SK-N-SH (cell line): ENCODE data around the gene GDPD4. TPM values are rescaled to one million over a fixed set of nuclear protein-coding genes. Genes with fewer than 3 reads are reported as not detected.
A peak's percentile ranks its signal among the peaks of the same experiment; 100 is the strongest.

ENCODE experiments used
- CTCF ChIA-PET: fragments of 300-600, 350-600 bp; formaldehyde crosslinking; extraction: SDS; loops from one replicate; lab custom pipeline; 2021; lab: Yijun Ruan, JAX
- POLR2A ChIA-PET: fragments of 350-600 bp; sonication (Branson Sonifier 250); formaldehyde crosslinking; extraction: SDS; loops from one replicate; lab custom pipeline; 2020; ENCODE audit warnings: antibody characterized with exemption, inconsistent platforms; lab: Yijun Ruan, JAX
- DNase-seq: peaks from one replicate; pipeline ENCODE4 v3.0.0; 2012
- H2AFZ ChIP-seq: fragments of 200-600 bp; sonication (generic); 2 replicates; pipeline ENCODE4 v1.8.1; 2016; ENCODE audit warnings: antibody characterized with exemption, mild to moderate bottlenecking, low read depth
- H3F3A ChIP-seq: fragments of 200-600 bp; sonication (generic); replicated peaks from 2 replicates; pipeline ENCODE3; 2016; ENCODE audit warnings: antibody characterized with exemption, mild to moderate bottlenecking; ENCODE audit not compliant: insufficient read depth
- H3K27ac ChIP-seq, 2 experiments: fragments of 200-500 bp in 1 of 2; fragments of 200-600 bp in 1 of 2; sonication (Bioruptor generic) in 1 of 2; sonication (generic), shearing (Covaris generic) in 1 of 2; 2 replicates each; pipeline versions ENCODE4 v1.5.1 to v1.6.1; 2014 to 2016; ENCODE audit warnings: low read depth in 2 of 2, inconsistent platforms in 1 of 2, low read length in 1 of 2, mild to moderate bottlenecking in 1 of 2, mixed read lengths in 1 of 2
- H3K27me3 ChIP-seq: fragments of 200-600 bp; sonication (generic), shearing (Covaris generic); 2 replicates; pipeline ENCODE4 v1.6.1; 2016; ENCODE audit warnings: mixed run types; ENCODE audit not compliant: insufficient read depth
- H3K36me3 ChIP-seq, 2 experiments: fragments of 200-500 bp in 1 of 2; fragments of 200-600 bp in 1 of 2; sonication (Bioruptor generic) in 1 of 2; sonication (generic) in 1 of 2; replicated peaks in 1 of 2; 2 replicates each; pipeline versions ENCODE3 to v1.5.1; 2014 to 2016; ENCODE audit warnings: low read length in 1 of 2, mild to moderate bottlenecking in 1 of 2; ENCODE audit not compliant: insufficient read depth in 2 of 2, control insufficient read depth in 1 of 2
- H3K4me1 ChIP-seq, 2 experiments: fragments of 200-500 bp in 1 of 2; fragments of 200-600 bp in 1 of 2; sonication (Bioruptor generic) in 1 of 2; sonication (generic), shearing (Covaris generic) in 1 of 2; 2 replicates each; pipeline versions ENCODE4 v1.5.1 to v1.6.1; 2014 to 2016; ENCODE audit warnings: low read depth in 1 of 2, low read length in 1 of 2, mixed run types in 1 of 2; ENCODE audit not compliant: insufficient read depth in 2 of 2, control insufficient read depth in 1 of 2
- H3K4me2 ChIP-seq: fragments of 200-600 bp; sonication (generic), shearing (Covaris generic); 2 replicates; pipeline ENCODE4 v1.6.1; 2017; ENCODE audit warnings: mixed run types
- H3K4me3 ChIP-seq, 2 experiments: fragments of 200-500 bp in 1 of 2; fragments of 200-600 bp in 1 of 2; sonication (Bioruptor generic) in 1 of 2; sonication (generic), shearing (Covaris generic) in 1 of 2; 2 replicates each; pipeline versions ENCODE4 v1.5.1 to v1.8.1; 2014 to 2016; ENCODE audit warnings: low read depth in 2 of 2, inconsistent platforms in 1 of 2, low read length in 1 of 2, mild to moderate bottlenecking in 1 of 2, mixed read lengths in 1 of 2, moderate library complexity in 1 of 2
- H3K79me2 ChIP-seq: fragments of 200-600 bp; sonication (generic); 2 replicates; pipeline ENCODE4 v1.8.1; 2017; ENCODE audit warnings: mild to moderate bottlenecking; ENCODE audit not compliant: insufficient read depth
- H3K9ac ChIP-seq: fragments of 200-600 bp; sonication (generic); 2 replicates; pipeline ENCODE4 v1.6.1; 2017; ENCODE audit warnings: mixed run types
- H3K9me2 ChIP-seq: fragments of 200-600 bp; sonication (generic); 2 replicates; pipeline ENCODE4 v1.6.1; 2017; ENCODE audit warnings: mixed run types
- H3K9me3 ChIP-seq: fragments of 200-600 bp; sonication (generic); 2 replicates; pipeline ENCODE4 v1.6.1; 2017; ENCODE audit warnings: mixed run types, mild to moderate bottlenecking, moderate library complexity
- H4K20me1 ChIP-seq: fragments of 200-600 bp; sonication (generic); 2 replicates; pipeline ENCODE4 v1.6.1; 2017; ENCODE audit warnings: mild to moderate bottlenecking, mixed run types; ENCODE audit not compliant: insufficient read depth
- CHD2 ChIP-seq: fragments of 150-350 bp; IDR thresholded peaks from 2 replicates; pipeline ENCODE4 v1.6.1; 2018; ENCODE audit warnings: low read length; ENCODE audit not compliant: partially characterized antibody
- EP300 ChIP-seq, 2 experiments: IDR thresholded peaks; 2 replicates each; pipeline versions ENCODE4 v1.4.0 to v1.6.1; 2012; ENCODE audit warnings: borderline replicate concordance in 1 of 2, low read depth in 1 of 2, low read length in 1 of 2
- EZH2phosphoT487 ChIP-seq: fragments of 200-600 bp; sonication (generic); IDR thresholded peaks from 2 replicates; pipeline ENCODE4 v1.6.1; 2017; ENCODE audit warnings: low read depth, mixed run types, mild to moderate bottlenecking, antibody characterized with exemption, moderate library complexity, borderline replicate concordance
- GATA2 ChIP-seq: sonication (generic); formaldehyde crosslinking; IDR thresholded peaks from 2 replicates; pipeline ENCODE4 v1.5.0; 2020; ENCODE audit warnings: mild to moderate bottlenecking, missing genetic modification reagents
- JUND ChIP-seq: IDR thresholded peaks from 2 replicates; pipeline ENCODE4 v1.4.0; 2012
- MXI1 ChIP-seq: IDR thresholded peaks from 2 replicates; pipeline ENCODE4 v1.6.1; 2012; ENCODE audit warnings: mild to moderate bottlenecking, low read depth, low read length, improper control_type of control experiment
- POLR2AphosphoS5 ChIP-seq: IDR thresholded peaks from 2 replicates; pipeline ENCODE4 v1.6.1; 2012; ENCODE audit warnings: low read depth, low read length
- SMC3 ChIP-seq: IDR thresholded peaks from 2 replicates; pipeline ENCODE4 v1.6.1; 2012; ENCODE audit warnings: low read depth, low read length, improper control_type of control experiment
- polyA plus RNA-seq, 3 experiments: library from polyadenylated mRNA; depleted of rRNA; stranded (reverse); fragments of >200 nt; gene quantifications; 2 replicates each; pipeline ENCODE4 v1.2.3, GENCODE V29; 2012
- TF ChIP-seq, protein P1 (sequence below): IDR thresholded peaks from 2 replicates; pipeline ENCODE4 v1.4.0; 2012; ENCODE audit warnings: low read depth, borderline replicate concordance
- TF ChIP-seq, protein P2 (sequence below): fragments of 200-600 bp; sonication (generic); IDR thresholded peaks from 2 replicates; pipeline ENCODE4 v1.6.1; 2017; ENCODE audit warnings: antibody characterized with exemption, mild to moderate bottlenecking, moderate library complexity
- TF ChIP-seq, protein P3 (sequence below): fragments of 150-350 bp; IDR thresholded peaks from 2 replicates; pipeline ENCODE4 v1.6.1; 2016; ENCODE audit warnings: mild to moderate bottlenecking, low read depth, low read length
- TF ChIP-seq, protein P4 (sequence below): IDR thresholded peaks from 2 replicates; pipeline ENCODE4 v1.4.0; 2012; ENCODE audit warnings: low read depth

The GDPD4 gene
- polyA plus RNA-seq, 1 of the 3 experiments (the other 2 are of a cell fraction), result not detected

DNA sequence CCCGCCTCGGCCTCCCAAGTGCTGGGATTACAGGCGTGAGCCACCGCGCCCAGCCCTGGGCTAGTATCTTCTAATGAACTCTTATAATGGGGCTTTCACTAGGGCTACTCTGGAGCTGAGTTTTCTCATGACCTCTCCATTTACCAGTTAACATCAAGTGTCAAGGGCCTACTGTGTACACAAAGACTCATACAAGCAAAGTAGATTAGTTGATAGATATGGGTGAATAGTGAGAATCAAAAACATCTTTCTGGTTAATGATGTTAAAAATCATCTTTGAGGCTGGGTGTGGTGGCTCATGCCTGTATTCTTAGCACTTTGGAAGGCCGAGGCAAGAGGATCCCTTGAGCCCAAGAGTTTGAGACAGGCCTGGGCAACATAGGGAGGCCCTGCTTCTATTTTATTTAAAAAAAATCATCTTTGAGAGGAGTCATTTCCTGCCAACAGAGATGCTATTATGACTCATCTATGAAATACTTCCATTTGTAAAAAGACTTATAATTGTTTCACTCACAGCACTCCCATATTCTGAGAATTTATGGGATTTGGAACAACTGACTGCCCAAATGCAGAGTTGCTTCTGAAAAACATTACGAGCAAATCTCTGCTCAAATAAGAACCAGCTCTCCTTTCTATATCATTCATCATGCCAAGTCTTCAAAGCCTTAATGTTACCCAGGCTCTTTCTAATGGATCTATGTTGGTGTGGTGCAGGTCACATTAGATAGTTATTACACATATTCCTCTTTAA lies 57.0 kb downstream of the GDPD4 start (continued):
- TF ChIP-seq SMC3, result no peak
- no peak for TF ChIP-seq MXI1
- no peak for TF ChIP-seq EZH2phosphoT487
- no peak for TF ChIP-seq CHD2
- TF ChIP-seq JUND, result peak; percentile 84
- TF ChIP-seq, protein P1, sequence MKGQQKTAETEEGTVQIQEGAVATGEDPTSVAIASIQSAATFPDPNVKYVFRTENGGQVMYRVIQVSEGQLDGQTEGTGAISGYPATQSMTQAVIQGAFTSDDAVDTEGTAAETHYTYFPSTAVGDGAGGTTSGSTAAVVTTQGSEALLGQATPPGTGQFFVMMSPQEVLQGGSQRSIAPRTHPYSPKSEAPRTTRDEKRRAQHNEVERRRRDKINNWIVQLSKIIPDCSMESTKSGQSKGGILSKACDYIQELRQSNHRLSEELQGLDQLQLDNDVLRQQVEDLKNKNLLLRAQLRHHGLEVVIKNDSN, result no peak
- peak; percentile 15; the same call in 1 of the 2 replicates for TF ChIP-seq POLR2AphosphoS5
- TF ChIP-seq, protein P2, sequence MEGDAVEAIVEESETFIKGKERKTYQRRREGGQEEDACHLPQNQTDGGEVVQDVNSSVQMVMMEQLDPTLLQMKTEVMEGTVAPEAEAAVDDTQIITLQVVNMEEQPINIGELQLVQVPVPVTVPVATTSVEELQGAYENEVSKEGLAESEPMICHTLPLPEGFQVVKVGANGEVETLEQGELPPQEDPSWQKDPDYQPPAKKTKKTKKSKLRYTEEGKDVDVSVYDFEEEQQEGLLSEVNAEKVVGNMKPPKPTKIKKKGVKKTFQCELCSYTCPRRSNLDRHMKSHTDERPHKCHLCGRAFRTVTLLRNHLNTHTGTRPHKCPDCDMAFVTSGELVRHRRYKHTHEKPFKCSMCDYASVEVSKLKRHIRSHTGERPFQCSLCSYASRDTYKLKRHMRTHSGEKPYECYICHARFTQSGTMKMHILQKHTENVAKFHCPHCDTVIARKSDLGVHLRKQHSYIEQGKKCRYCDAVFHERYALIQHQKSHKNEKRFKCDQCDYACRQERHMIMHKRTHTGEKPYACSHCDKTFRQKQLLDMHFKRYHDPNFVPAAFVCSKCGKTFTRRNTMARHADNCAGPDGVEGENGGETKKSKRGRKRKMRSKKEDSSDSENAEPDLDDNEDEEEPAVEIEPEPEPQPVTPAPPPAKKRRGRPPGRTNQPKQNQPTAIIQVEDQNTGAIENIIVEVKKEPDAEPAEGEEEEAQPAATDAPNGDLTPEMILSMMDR, result no peak
- TF ChIP-seq GATA2, result no peak

DNA sequence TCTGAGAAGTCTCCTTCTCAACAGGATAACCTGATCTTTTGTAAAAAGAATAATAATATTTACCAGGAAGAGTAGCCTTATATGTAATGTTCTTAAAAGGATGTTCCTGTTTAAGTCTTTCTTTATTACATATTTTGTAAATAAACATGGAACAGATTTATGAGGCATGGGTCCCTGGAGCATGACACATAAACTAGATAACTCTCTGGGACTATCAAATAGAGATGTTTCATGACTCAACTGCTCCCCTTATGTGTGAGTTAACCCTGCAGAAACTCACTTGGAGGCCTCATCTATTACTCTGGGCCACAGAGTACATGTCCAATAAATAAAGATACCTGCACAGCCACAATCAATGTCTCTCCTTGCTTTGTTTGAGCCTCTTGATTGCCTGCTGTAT lies 64.6 kb downstream of the GDPD4 start:
- H3K27me3 ChIP-seq, result no peaks in the 10 kb centered on the region
- no peak for DNase-seq
- H3K4me2 ChIP-seq, result no peak overlapping the region
- H3K79me2 ChIP-seq, result no peaks in the 10 kb centered on the region
- no peaks in the 10 kb centered on the region for H3K36me3 ChIP-seq
- no peaks in the 10 kb centered on the region for H4K20me1 ChIP-seq
- POLR2A ChIA-PET, result no interaction called here
- no peak overlapping the region for H3K4me3 ChIP-seq
- no peak overlapping the region for H2AFZ ChIP-seq
- CTCF ChIA-PET, result no interaction called here
- H3K9me2 ChIP-seq, result no peaks in the 10 kb centered on the region
- H3K4me1 ChIP-seq, result no peaks in the 10 kb centered on the region
- no peak overlapping the region for H3K27ac ChIP-seq
- TF ChIP-seq, protein P3, sequence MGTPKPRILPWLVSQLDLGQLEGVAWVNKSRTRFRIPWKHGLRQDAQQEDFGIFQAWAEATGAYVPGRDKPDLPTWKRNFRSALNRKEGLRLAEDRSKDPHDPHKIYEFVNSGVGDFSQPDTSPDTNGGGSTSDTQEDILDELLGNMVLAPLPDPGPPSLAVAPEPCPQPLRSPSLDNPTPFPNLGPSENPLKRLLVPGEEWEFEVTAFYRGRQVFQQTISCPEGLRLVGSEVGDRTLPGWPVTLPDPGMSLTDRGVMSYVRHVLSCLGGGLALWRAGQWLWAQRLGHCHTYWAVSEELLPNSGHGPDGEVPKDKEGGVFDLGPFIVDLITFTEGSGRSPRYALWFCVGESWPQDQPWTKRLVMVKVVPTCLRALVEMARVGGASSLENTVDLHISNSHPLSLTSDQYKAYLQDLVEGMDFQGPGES, result no peak
- TF ChIP-seq SMC3 (no peak), EP300 (IDR thresholded peaks at IDR 0.05; ENCODE audit: borderline replicate concordance in 1 of 2, low read depth in 1 of 2, low read length in 1 of 2) (no peak)
- TF ChIP-seq, protein P4, sequence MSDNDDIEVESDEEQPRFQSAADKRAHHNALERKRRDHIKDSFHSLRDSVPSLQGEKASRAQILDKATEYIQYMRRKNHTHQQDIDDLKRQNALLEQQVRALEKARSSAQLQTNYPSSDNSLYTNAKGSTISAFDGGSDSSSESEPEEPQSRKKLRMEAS, result no peak
- H3F3A ChIP-seq, result no peaks in the 10 kb centered on the region
- H3K9me3 ChIP-seq, result no peaks in the 10 kb centered on the region
- no peak overlapping the region for H3K9ac ChIP-seq
